Measurements from ENCODE around the gene MPZ.

- TF ChIP-seq, protein P1, sequence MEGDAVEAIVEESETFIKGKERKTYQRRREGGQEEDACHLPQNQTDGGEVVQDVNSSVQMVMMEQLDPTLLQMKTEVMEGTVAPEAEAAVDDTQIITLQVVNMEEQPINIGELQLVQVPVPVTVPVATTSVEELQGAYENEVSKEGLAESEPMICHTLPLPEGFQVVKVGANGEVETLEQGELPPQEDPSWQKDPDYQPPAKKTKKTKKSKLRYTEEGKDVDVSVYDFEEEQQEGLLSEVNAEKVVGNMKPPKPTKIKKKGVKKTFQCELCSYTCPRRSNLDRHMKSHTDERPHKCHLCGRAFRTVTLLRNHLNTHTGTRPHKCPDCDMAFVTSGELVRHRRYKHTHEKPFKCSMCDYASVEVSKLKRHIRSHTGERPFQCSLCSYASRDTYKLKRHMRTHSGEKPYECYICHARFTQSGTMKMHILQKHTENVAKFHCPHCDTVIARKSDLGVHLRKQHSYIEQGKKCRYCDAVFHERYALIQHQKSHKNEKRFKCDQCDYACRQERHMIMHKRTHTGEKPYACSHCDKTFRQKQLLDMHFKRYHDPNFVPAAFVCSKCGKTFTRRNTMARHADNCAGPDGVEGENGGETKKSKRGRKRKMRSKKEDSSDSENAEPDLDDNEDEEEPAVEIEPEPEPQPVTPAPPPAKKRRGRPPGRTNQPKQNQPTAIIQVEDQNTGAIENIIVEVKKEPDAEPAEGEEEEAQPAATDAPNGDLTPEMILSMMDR (IDR thresholded peaks at IDR 0.05), result no peak
- no peak for TF ChIP-seq POLR2A (IDR thresholded peaks at IDR 0.05)
These were observed 47.3 kb upstream of the MPZ start for GRCh38 chr1:161357073-161357472.
